Inflammatory macrophage treated with lipopolysaccharide for 1 hour (primary cell): ENCODE data around the gene TERB2.
A peak's percentile ranks its signal among the peaks of the same experiment; 100 is the strongest.
"Not testable (repeated sequence)": the region's sequence is repeated elsewhere in the genome, so short reads cannot be mapped to it uniquely, and the experiment has no call there.

Experiments used
- DNase-seq, 2 donors: peaks; one replicate each; pipeline ENCODE4 v3.0.0-alpha.2; 2020 to 2022

TERB2 gene

GRCh38 chr15:45003731-45004410 is 47.4 kb downstream of the TERB2 start:
- DNase-seq, result peak; percentile 9 to 25

GRCh38 chr15:45004590-45005175 is 48.2 kb downstream of the TERB2 start:
- not testable (repeated sequence) for DNase-seq

- no peak for DNase-seq
Observed at GRCh38 chr15:45009046-45009445, 52.6 kb downstream of the TERB2 start.

GRCh38 chr15:45015114-45015513 is 58.6 kb downstream of the TERB2 start:
- not testable (repeated sequence) for DNase-seq

DNA sequence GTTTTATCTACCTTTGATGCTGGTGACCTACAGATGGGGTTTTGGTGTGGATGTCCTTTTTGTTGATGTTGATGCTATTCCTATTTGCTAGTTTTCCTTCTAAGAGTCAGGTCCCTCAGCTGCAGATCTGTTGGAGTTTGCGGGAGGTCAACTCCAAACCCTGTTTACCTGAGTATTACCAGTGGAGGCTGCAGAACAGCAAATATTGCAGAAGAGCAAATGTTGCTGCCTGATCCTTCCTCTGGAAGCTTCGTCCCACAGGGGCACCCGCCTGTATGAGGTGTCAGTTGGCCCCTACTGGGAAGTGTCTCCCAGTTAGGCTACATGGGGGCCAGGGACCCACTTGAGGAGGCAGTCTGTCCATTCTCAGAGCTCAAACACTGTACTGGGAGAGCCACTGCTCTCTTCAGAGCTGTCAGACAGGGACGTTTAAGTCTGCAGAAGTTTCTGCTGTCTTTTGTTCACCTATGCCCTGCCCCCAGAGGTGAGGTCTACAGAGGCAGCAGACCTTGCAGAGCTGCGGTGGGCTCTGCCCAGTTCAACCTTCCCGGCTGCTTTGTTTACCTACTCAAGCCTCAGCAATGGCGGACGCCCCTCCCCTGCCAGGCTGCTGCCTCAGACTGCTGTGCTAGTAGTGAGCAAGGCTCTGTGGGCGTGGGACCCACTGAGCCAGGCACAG is 63.9 kb downstream of the TERB2 start:
- not testable (repeated sequence) for DNase-seq

DNA sequence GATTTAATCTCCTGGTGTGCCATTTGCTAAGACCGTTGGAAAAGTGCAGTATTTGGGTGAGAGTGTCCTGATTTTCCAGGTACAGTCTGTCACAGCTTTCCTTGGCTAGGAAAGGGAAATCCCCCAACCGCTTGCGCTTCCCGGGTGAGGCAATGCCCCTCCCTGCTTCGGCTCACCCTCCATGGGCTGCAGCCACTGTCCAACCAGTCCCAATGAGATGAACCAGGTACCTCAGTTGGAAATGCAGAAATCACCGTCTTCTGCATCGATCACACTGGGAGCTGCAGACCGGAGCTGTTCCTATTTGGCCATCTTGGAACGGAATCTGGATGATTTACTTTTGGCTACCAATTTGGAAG is 64.4 kb downstream of the TERB2 start:
- DNase-seq, result not testable (repeated sequence)

DNA sequence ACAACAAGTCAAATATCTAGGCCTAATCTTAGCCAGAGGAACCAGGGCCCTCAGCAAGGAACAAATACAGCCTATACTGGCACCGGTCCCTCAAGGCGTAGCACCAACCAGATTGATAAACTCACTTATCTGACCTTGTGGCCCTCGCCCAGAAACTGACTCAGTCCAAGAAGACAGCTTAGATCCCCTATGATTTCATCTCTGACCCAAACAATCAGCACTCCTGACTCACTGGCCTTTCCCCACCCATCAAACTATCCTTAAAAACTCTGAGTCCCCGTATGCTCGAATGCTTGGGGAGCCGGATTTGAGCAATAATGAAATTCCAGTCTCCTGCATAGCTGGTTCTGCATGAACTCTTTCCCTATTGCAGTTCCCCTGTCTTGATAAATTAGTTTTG is 64.9 kb downstream of the TERB2 start:
- peak in 1 of 2 donors; percentile 33 for DNase-seq

DNA sequence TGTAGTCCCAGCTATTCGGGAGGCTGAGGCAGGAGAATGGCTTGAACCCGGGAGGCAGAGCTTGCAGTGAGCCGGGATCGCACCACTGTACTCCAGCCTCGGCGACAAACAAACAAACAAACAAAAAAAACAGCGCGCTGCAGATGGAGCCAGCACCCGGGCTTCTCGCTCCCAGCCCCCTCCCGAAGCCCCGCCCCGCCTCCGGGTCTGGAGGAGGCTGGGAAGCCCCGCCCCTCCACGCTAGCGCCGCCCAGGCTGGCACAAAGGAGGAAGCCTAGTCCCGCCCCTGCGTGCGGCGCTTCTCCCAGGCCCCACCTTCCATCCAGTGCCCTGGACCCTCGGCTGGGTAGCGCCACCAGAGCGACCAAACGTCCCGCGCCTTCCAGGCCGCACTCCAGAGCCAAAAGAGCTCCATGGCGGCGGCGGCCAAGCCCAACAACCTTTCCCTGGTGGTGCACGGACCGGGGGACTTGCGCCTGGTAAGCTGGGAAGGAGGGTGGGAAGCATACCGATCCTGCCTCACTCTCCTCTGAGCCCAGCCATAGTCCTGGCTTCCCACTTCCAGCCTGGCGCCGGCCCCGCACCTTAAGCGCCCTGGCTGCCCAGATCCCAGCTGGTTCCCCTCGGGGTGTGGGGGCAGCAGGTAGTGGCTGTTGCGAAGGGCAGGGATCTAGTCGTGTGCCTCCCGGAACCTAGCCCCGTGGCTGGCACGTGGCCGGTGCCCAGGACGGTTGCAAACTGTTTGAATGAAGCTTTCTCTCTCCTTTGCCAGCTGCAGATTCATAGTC is 66.6 kb downstream of the TERB2 start, which contains the start of gene SORD:
Gene SORD, plus strand, starts transcription at position 325 of the 788 bp plus-strand sequence. Its CDS starts 89 bp downstream, at position 414.
- peak; percentile 75 to 90 for DNase-seq

GRCh38 chr15:45023659-45024225 is 67.3 kb downstream of the TERB2 start:
- no peak for DNase-seq

GRCh38 chr15:45024649-45025048 is 68.2 kb downstream of the TERB2 start:
- not testable (repeated sequence) for DNase-seq

DNA sequence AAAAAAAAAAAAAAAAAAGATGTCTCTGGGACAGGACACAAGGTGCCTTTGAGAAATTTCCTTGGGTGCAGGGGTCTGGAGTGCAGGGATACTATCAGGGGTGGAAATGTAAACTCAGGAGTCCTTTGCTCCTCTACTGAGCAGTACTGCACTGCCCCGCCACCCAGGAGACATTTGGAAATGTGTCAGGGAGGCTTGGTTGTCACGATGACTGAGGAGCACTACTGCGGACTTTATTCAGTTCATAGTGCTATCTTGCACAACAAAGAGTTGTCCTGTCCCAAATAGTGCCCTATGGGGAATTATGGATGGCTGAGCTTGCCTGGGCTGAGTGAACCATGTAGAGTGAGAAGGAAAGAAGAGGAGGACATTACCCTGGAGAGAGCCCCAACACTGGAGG is 69.1 kb downstream of the TERB2 start:
- DNase-seq, result not testable (repeated sequence)

- no peak for DNase-seq
Observed at GRCh38 chr15:45026651-45027190, 70.2 kb downstream of the TERB2 start.

GRCh38 chr15:45027220-45027619 is 70.7 kb downstream of the TERB2 start:
- DNase-seq, result no peak
